GM13976 (cell line): Measurements from ENCODE around the gene CSMD2.

ENCODE experiments used
- DNase-seq: peaks from one replicate; pipeline ENCODE4 v3.0.0; 2012; ENCODE audit warnings: low spot score
- in situ Hi-C: fragments of 300-500 bp; cut with MboI; formaldehyde crosslinking; loops from one replicate; pipeline ENCODE4 v1.12.0; 2022; ENCODE audit warnings: low sequenced_read_pairs, mixed read lengths, inconsistent platforms; ENCODE audit not compliant: unreplicated experiment
- TF ChIP-seq, protein P1 (sequence below): IDR thresholded peaks from 2 replicates; pipeline ENCODE4 v1.5.1; 2012; ENCODE audit warnings: borderline replicate concordance, mild to moderate bottlenecking; ENCODE audit not compliant: insufficient read depth; ENCODE audit errors: extremely low read depth, missing control alignments, control extremely low read depth

The CSMD2 gene

DNA sequence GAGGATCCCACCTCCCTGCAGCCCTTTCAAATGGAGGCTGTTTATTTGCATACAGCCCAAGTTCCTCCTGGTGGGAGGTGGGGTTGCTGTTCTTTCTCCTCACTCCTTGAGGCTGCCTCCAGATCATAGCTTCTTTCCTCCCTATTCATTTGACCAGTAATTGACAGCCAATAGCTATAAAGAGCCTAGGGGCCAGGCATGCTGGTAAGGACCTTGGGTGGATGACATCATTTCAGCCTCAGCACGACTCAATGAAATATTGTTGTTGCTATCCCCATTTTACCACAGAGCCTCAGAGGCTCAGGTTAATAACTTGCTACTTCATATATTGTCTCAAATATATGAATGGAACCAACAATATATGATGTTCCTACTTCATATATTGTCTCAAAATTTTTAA, 661.5 kb downstream of the CSMD2 start:
- in situ Hi-C loops, result no loop called here
- TF ChIP-seq, protein P1, sequence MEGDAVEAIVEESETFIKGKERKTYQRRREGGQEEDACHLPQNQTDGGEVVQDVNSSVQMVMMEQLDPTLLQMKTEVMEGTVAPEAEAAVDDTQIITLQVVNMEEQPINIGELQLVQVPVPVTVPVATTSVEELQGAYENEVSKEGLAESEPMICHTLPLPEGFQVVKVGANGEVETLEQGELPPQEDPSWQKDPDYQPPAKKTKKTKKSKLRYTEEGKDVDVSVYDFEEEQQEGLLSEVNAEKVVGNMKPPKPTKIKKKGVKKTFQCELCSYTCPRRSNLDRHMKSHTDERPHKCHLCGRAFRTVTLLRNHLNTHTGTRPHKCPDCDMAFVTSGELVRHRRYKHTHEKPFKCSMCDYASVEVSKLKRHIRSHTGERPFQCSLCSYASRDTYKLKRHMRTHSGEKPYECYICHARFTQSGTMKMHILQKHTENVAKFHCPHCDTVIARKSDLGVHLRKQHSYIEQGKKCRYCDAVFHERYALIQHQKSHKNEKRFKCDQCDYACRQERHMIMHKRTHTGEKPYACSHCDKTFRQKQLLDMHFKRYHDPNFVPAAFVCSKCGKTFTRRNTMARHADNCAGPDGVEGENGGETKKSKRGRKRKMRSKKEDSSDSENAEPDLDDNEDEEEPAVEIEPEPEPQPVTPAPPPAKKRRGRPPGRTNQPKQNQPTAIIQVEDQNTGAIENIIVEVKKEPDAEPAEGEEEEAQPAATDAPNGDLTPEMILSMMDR, result no peak
- DNase-seq, result no peak

DNA sequence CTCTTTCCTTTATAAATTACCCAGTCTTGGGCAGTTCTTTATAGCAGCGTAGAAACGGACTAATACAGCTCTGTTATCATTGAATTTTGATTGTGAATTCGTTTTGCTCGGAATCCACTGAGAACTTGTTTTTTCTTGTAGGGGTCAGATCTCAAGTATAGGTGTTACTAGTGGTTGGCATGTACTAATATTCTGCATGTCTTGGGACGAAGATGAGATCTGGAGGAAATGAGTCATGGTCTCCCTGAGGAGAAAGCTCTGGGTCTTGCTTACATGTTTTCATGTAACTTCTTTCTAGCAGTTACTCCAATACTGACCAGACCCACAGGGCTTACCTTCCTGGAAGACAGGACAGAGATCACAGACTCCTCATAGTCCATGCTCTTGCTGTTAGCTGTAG, 662.3 kb downstream of the CSMD2 start:
- in situ Hi-C loops, result no loop called here
- TF ChIP-seq, protein P1, result no peak
- no peak for DNase-seq

DNA sequence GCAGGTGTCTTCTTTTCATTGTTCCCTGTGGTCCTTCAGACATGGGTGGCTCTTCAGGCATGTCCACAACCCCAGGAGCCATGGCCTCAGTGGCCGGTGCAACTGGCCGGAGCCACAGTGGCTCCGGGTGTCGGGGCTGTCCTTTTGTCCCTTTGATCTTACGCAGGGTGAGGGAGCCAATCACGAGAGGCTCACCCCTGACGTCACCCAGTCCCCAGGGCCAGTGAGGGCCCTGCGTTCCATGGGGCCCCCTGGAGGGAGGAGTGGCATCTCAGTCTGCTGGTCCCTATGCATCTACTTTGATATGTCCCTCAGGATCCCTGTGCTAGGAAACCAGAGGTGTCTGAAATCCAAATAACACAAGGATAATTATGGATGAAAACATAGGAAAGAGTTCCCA, 663.3 kb downstream of the CSMD2 start:
- DNase-seq, result no peak
- TF ChIP-seq, protein P1, result no peak
- in situ Hi-C loops, result no loop called here

DNA sequence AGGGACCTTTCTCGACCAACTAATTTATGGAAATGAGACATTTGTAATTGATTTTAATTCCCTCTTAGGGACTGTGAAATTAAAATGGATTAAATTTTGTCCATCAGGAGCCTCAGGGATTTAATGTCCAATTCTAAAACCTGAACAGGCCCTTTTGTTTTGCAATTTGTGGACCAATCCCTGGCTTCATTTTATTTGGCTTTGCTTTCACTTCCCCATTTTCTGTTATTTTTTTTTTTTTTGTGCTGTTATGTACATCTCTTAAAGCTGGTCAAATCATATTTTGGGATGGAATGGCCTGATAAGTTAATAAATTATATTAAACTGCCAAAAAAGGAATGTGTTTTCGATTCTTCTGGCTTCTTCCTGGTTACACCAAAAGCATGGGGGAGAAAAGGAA, 663.7 kb downstream of the CSMD2 start:
- in situ Hi-C loops, result no loop called here
- TF ChIP-seq, protein P1, result no peak
- DNase-seq, result no peak

DNA sequence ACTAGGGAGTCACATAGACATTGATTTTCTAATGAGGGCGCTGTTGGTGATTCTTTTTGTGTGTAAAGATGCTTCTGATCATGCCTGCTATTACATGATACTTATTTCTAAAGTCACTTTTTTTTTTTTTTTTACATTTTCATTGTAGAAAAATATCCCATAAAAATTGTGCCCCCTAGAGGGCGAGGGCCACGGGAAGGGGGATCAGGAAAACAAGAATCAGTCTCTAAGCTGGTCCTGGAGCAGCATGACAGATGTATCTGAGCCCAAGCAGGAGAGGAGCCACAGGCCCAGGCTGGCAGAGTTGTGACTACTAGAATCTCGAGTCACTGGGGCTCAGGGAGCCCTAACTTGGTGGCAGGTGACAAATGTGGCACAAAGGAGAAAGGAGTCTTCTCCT, 664.5 kb downstream of the CSMD2 start:
- TF ChIP-seq, protein P1, result no peak
- no peak for DNase-seq
- in situ Hi-C loops, result no loop called here

DNA sequence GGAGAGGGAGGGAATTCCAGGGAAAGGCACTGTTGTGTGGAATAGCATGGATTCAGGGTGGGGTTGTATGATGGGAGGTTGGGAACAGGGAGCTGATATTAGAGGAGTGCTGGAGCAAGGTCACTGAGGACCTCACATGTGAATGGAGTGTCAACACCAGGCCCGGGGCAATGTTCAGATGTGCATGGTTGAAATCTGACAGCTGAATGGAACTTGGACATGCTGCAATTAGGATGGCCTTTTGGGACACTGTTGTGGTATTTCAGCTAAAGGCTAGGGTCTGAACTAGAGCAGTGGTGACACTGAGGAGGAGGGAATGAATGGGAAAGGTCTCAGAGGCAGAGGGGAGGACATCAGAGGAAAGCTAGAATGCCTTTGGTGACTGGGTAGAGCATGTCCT, 667.6 kb downstream of the CSMD2 start:
- TF ChIP-seq, protein P1, result no peak
- no peak for DNase-seq
- in situ Hi-C loops, result no loop called here

DNA sequence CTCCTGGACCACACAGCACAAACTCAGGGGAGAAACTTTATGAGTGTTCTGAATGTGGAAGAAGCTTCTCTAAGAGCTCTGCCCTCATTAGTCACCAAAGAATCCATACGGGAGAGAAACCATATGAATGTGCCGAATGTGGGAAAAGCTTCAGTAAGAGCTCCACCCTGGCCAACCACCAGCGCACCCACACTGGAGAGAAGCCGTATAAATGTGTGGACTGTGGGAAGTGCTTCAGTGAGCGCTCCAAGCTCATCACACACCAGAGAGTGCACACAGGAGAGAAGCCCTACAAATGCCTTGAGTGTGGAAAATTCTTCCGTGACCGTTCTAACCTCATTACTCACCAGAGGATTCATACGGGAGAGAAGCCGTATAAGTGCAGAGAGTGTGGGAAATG, 670.1 kb downstream of the CSMD2 start:
- no peak for DNase-seq
- in situ Hi-C loops, result no loop called here
- TF ChIP-seq, protein P1, result no peak
